Muscle layer of duodenum (tissue), 2 donors: ENCODE measurements around the gene PTPRD.

ENCODE experiments used
- H3K27ac ChIP-seq: one replicate; pipeline ENCODE4 v1.7.0; 2013; ENCODE audit warnings: mild to moderate bottlenecking, low read length
- H3K27me3 ChIP-seq: one replicate; pipeline ENCODE4 v1.7.0; 2013; ENCODE audit warnings: low read depth, mild to moderate bottlenecking, control low read depth, low read length
- H3K36me3 ChIP-seq, 2 donors: one replicate each; pipeline ENCODE4 v1.7.0; 2013; ENCODE audit warnings: low read length in 2 of 2, control low read depth in 1 of 2, mild to moderate bottlenecking in 1 of 2; ENCODE audit not compliant: insufficient read depth in 2 of 2, control insufficient read depth in 1 of 2
- H3K4me1 ChIP-seq, 2 donors: one replicate each; pipeline ENCODE4 v1.7.0; 2013; ENCODE audit warnings: low read length in 2 of 2, mild to moderate bottlenecking in 2 of 2, control low read depth in 1 of 2, moderate library complexity in 1 of 2; ENCODE audit not compliant: insufficient read depth in 2 of 2, control insufficient read depth in 1 of 2
- H3K4me3 ChIP-seq, 2 donors: one replicate each; pipeline ENCODE4 v1.7.0; 2013; ENCODE audit warnings: low read length in 2 of 2, low read depth in 1 of 2, mild to moderate bottlenecking in 1 of 2
- H3K9me3 ChIP-seq, 2 donors: one replicate each; pipeline ENCODE4 v1.7.0; 2013; ENCODE audit warnings: low read length in 2 of 2, control low read depth in 1 of 2, mild to moderate bottlenecking in 1 of 2; ENCODE audit not compliant: control insufficient read depth in 1 of 2
- donor health status: healthy.

The PTPRD gene

DNA sequence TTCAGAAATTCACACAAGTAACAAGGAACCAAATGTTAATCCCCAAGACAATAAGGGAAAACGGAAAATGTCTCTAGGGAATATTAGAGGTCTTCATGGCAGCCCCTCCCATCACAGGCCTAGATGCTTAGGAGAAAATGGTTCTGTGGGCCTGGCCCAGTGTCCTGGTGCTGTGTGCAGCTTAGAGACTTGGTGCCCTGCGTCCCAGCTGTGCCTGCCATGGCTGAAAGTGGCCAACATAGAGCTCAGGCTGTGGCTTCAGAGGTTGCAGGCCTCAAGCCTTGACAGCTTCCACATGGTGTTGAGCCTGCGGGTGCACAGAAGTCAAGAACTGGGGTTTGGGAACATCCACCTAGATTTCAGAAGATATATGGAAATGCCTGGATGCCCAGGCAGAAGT is 942.3 kb downstream of the PTPRD start:
- H3K9me3 ChIP-seq = no peaks in the 10 kb centered on the region
- H3K4me1 ChIP-seq = no peaks in the 10 kb centered on the region
- no peak overlapping the region for H3K4me3 ChIP-seq
- H3K36me3 ChIP-seq = no peaks in the 10 kb centered on the region
- no peak overlapping the region for H3K27ac ChIP-seq
- no peaks in the 10 kb centered on the region for H3K27me3 ChIP-seq

DNA sequence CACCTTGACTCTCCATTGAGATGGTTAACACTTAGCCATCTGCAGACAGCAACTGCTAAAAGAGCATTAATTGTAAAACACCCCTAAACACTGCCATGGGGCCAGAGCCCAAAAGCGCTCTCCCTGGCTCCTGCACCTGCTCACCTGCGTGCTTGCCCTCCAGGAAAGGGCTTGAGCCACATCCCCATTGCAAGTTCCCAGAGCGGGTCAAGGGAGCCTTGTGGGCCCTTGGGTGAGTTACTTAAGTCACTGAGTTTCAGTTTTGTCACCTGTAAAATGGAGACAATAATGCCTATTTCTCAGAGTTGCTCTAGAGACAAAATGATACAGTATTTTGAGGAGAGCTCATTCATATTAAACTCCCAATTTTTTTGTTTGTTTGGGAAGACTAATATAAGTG is 967.8 kb downstream of the PTPRD start:
- H3K9me3 ChIP-seq = no peaks in the 10 kb centered on the region
- H3K27me3 ChIP-seq = no peaks in the 10 kb centered on the region
- no peaks in the 10 kb centered on the region for H3K36me3 ChIP-seq
- no peaks in the 10 kb centered on the region for H3K4me1 ChIP-seq
- no peak overlapping the region for H3K4me3 ChIP-seq
- H3K27ac ChIP-seq = no peak overlapping the region

GRCh38 chr9:9631284-9631683 is 981.5 kb downstream of the PTPRD start:
- no peaks in the 10 kb centered on the region for H3K9me3 ChIP-seq

DNA sequence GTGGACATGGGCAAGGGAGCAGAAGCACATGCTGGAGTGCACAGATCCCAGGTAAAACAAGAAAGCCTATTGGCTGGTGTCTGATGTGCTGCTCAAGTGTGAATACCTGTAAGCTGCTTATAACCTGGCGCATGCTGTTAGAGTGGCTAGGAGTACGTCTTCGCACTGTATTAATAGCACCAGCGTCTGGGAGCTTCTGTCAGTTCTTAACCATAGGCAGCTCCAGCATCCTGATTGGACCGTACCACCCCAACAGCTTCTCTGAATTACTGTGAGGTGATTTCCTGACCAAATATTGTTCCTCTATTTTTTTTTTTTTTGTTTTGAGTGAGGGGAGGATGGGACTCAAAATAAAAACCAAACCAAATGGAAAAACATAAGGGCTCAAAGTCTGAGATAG is 987.6 kb downstream of the PTPRD start:
- H3K9me3 ChIP-seq = no peaks in the 10 kb centered on the region
- H3K4me1 ChIP-seq = no peaks in the 10 kb centered on the region
- no peaks in the 10 kb centered on the region for H3K36me3 ChIP-seq
- no peak overlapping the region for H3K4me3 ChIP-seq
- no peak overlapping the region for H3K27ac ChIP-seq
- no peaks in the 10 kb centered on the region for H3K27me3 ChIP-seq

More at GRCh38 chr9:9631284-9631683, 981.5 kb downstream of the PTPRD start:
- Histone ChIP-seq H3K27ac (no peak overlapping the region), H3K4me3 (no peak overlapping the region), H3K4me1 (no peaks in the 10 kb centered on the region), H3K36me3 (no peaks in the 10 kb centered on the region), H3K27me3 (no peaks in the 10 kb centered on the region)

- Histone ChIP-seq H3K27ac (no peak overlapping the region), H3K27me3 (no peaks in the 10 kb centered on the region), H3K4me3 (no peak overlapping the region), H3K36me3 (no peaks in the 10 kb centered on the region), H3K9me3 (no peaks in the 10 kb centered on the region), H3K4me1 (no peaks in the 10 kb centered on the region)
These were observed 989.3 kb downstream of the PTPRD start for GRCh38 chr9:9623506-9623905.

- Histone ChIP-seq H3K4me3 (no peak overlapping the region), H3K4me1 (no peaks in the 10 kb centered on the region), H3K9me3 (no peaks in the 10 kb centered on the region), H3K27ac (no peak overlapping the region), H3K27me3 (no peaks in the 10 kb centered on the region), H3K36me3 (no peaks in the 10 kb centered on the region)
These were observed 991.4 kb downstream of the PTPRD start for GRCh38 chr9:9621355-9621940.

- Histone ChIP-seq H3K4me1 (no peaks in the 10 kb centered on the region), H3K4me3 (no peak overlapping the region), H3K27ac (no peak overlapping the region), H3K27me3 (no peaks in the 10 kb centered on the region), H3K9me3 (no peaks in the 10 kb centered on the region), H3K36me3 (no peaks in the 10 kb centered on the region)
These were observed 992.1 kb downstream of the PTPRD start for GRCh38 chr9:9620736-9621135.

GRCh38 chr9:9615086-9615485 is 997.7 kb downstream of the PTPRD start:
- Histone ChIP-seq H3K4me3 (no peak overlapping the region), H3K36me3 (no peaks in the 10 kb centered on the region), H3K27ac (no peak overlapping the region), H3K9me3 (no peaks in the 10 kb centered on the region), H3K4me1 (no peaks in the 10 kb centered on the region), H3K27me3 (no peaks in the 10 kb centered on the region)

DNA sequence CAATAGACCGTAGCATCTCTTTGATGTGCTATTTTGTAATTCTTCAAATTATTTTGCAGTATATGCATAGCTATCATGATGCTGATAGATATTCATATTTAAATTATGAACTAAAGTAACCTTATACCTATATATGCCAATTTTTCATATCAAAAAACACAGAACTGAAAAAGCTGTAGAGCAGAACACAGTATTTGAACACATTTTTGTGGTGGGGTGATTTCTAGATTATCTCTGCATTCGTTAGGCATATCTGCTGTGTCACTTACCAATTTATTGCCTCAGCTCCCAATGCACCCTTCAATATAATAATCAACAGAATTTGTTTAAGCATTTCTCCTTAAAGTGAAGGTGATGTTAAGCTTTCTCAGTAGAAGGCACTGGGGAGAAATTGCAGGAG is 998.2 kb downstream of the PTPRD start:
- Histone ChIP-seq H3K27me3 (no peaks in the 10 kb centered on the region), H3K9me3 (no peaks in the 10 kb centered on the region), H3K4me3 (no peak overlapping the region), H3K27ac (no peak overlapping the region), H3K4me1 (no peaks in the 10 kb centered on the region), H3K36me3 (no peaks in the 10 kb centered on the region)

DNA sequence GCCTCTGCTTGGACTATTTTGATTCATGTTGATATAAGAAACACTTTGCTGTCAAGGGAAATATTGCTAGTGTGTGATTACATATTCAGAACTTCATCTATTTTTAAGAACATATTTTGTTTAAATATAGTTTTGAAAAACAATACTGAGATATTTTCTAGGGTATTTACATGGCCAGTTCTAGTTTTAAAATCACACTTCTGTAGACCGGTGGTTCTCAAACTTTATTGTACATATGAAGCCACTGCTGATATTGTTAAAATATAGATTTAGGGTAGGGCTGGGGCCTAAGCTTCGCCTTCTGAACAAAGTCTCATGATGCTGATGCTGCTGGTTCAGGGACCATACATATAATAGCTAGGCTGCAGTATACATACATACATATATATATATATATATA is 1000.0 kb downstream of the PTPRD start:
- H3K9me3 ChIP-seq = no peaks in the 10 kb centered on the region

GRCh38 chr9:9612270-9612669 is 1000.5 kb downstream of the PTPRD start:
- Histone ChIP-seq H3K4me1 (no peaks in the 10 kb centered on the region), H3K36me3 (no peaks in the 10 kb centered on the region), H3K27me3 (no peaks in the 10 kb centered on the region), H3K27ac (no peak overlapping the region), H3K9me3 (no peaks in the 10 kb centered on the region), H3K4me3 (no peak overlapping the region)

More for the DNA sequence above, 1000.0 kb downstream of the PTPRD start:
- Histone ChIP-seq H3K36me3 (no peaks in the 10 kb centered on the region), H3K27ac (no peak overlapping the region), H3K4me3 (no peak overlapping the region), H3K27me3 (no peaks in the 10 kb centered on the region), H3K4me1 (no peaks in the 10 kb centered on the region)

- no peak overlapping the region for H3K4me3 ChIP-seq
- no peaks in the 10 kb centered on the region for H3K9me3 ChIP-seq
- H3K27ac ChIP-seq = no peak overlapping the region
- H3K36me3 ChIP-seq = no peaks in the 10 kb centered on the region
- no peaks in the 10 kb centered on the region for H3K27me3 ChIP-seq
- H3K4me1 ChIP-seq = no peaks in the 10 kb centered on the region
These were observed 1007.1 kb downstream of the PTPRD start for GRCh38 chr9:9605681-9606080.
